ENCODE measurements around the gene PKHD1. TPM values are rescaled to one million over a fixed set of nuclear protein-coding genes. Genes with fewer than 3 reads are reported as not detected.

The PKHD1 gene
- total RNA-seq, 4 donors from 2014 or later = 0.16 to 0.60 (median 0.32) TPM

- no peak for DNase-seq
- Histone ChIP-seq H3K36me3 (no peaks in the 10 kb centered on the region), H3K27me3 (no peaks in the 10 kb centered on the region), H3K4me1 (no peaks in the 10 kb centered on the region), H3K27ac (no peak overlapping the region), H3K9me3 (no peaks in the 10 kb centered on the region), H3K4me3 (no peak overlapping the region)
- intact Hi-C loops (cut with DNase I; ENCODE audit: low total_unique reads) = no loop called here
- in situ Hi-C loops (cut with MboI; ENCODE audit: low pct_ligation_motif_present in 1 of 4, low pct_unique_long_range_greater_than_20kb in 1 of 4, low sequenced_read_pairs in 3 of 4) = no loop called here
- 67 to 76% methylated on average over 3 to 11 of the region's 11 CpGs for WGBS, 2 donors (ENCODE audit: low coverage in 1 of 2)
- no peak for TF ChIP-seq CTCF (IDR thresholded peaks at IDR 0.05)
- no peak for TF ChIP-seq POLR2A (IDR thresholded peaks at IDR 0.05)
- TF ChIP-seq EP300 (IDR thresholded peaks at IDR 0.05; ENCODE audit: low read depth) = no peak
- no peak for TF ChIP-seq POLR2AphosphoS5 (IDR thresholded peaks at IDR 0.05)
Observed at GRCh38 chr6:51842061-51842803, 245.2 kb downstream of the PKHD1 start.

GRCh38 chr6:51841626-51842025, 245.8 kb downstream of the PKHD1 start:
- in situ Hi-C loops (cut with MboI; ENCODE audit: low pct_ligation_motif_present in 1 of 4, low pct_unique_long_range_greater_than_20kb in 1 of 4, low sequenced_read_pairs in 3 of 4) = no loop called here
- TF ChIP-seq POLR2AphosphoS5 (IDR thresholded peaks at IDR 0.05) = no peak
- no peak for TF ChIP-seq EP300 (IDR thresholded peaks at IDR 0.05; ENCODE audit: low read depth)
- no peak for TF ChIP-seq POLR2A (IDR thresholded peaks at IDR 0.05)
- TF ChIP-seq CTCF (IDR thresholded peaks at IDR 0.05) = no peak
- no peaks in the 10 kb centered on the region for H3K27me3 ChIP-seq
- H3K4me1 ChIP-seq = no peaks in the 10 kb centered on the region
- no peak overlapping the region for H3K27ac ChIP-seq
- H3K36me3 ChIP-seq = no peaks in the 10 kb centered on the region
- H3K9me3 ChIP-seq = no peaks in the 10 kb centered on the region
- H3K4me3 ChIP-seq = no peak overlapping the region
- DNase-seq = no peak
- intact Hi-C loops (cut with DNase I; ENCODE audit: low total_unique reads) = no loop called here
- WGBS, 2 donors (ENCODE audit: low coverage in 1 of 2) = 81% methylated on average over 2 of the region's 2 CpGs; no CpG with 5 or more reads in 1 of the 2 donors

GRCh38 chr6:51839726-51840374, 247.6 kb downstream of the PKHD1 start:
- whole genome bisulfite sequencing, 2 donors (ENCODE audit: low coverage in 1 of 2) = 54 to 61% methylated on average over 4 of the region's 4 CpGs
- H3K4me1 ChIP-seq = no peaks in the 10 kb centered on the region
- no peak for DNase-seq
- in situ Hi-C loops (cut with MboI; ENCODE audit: low pct_ligation_motif_present in 1 of 4, low pct_unique_long_range_greater_than_20kb in 1 of 4, low sequenced_read_pairs in 3 of 4) (no loop called here), intact Hi-C loops (cut with DNase I; ENCODE audit: low total_unique reads) (no loop called here)
- H3K4me3 ChIP-seq = no peak overlapping the region
- no peaks in the 10 kb centered on the region for H3K9me3 ChIP-seq
- H3K27me3 ChIP-seq = no peaks in the 10 kb centered on the region
- no peaks in the 10 kb centered on the region for H3K36me3 ChIP-seq
- TF ChIP-seq POLR2AphosphoS5 (IDR thresholded peaks at IDR 0.05) (no peak), POLR2A (IDR thresholded peaks at IDR 0.05) (no peak), EP300 (IDR thresholded peaks at IDR 0.05; ENCODE audit: low read depth) (no peak), CTCF (IDR thresholded peaks at IDR 0.05) (no peak)
- no peak overlapping the region for H3K27ac ChIP-seq

GRCh38 chr6:51830666-51831065, 256.7 kb downstream of the PKHD1 start:
- no peaks in the 10 kb centered on the region for H3K4me1 ChIP-seq
- no peak overlapping the region for H3K4me3 ChIP-seq
- 50% methylated on average over 1 of the region's 1 CpG for WGBS, 2 donors (ENCODE audit: low coverage in 1 of 2)
- TF ChIP-seq POLR2AphosphoS5 (IDR thresholded peaks at IDR 0.05) (no peak), CTCF (IDR thresholded peaks at IDR 0.05) (no peak), EP300 (IDR thresholded peaks at IDR 0.05; ENCODE audit: low read depth) (no peak), POLR2A (IDR thresholded peaks at IDR 0.05) (no peak)
- intact Hi-C loops (cut with DNase I; ENCODE audit: low total_unique reads) = no loop called here
- no peaks in the 10 kb centered on the region for H3K36me3 ChIP-seq
- no peak overlapping the region for H3K27ac ChIP-seq
- in situ Hi-C loops (cut with MboI; ENCODE audit: low pct_ligation_motif_present in 1 of 4, low pct_unique_long_range_greater_than_20kb in 1 of 4, low sequenced_read_pairs in 3 of 4) = no loop called here
- no peak for DNase-seq
- H3K27me3 ChIP-seq = no peaks in the 10 kb centered on the region
- H3K9me3 ChIP-seq = no peaks in the 10 kb centered on the region
